ENCODE measurements around the gene C14orf39.

- no peak for TF ChIP-seq POLR2A (IDR thresholded peaks at IDR 0.05)
- TF ChIP-seq CTCF (IDR thresholded peaks at IDR 0.05) = no peak
Observed at GRCh38 chr14:60490270-60490669, 4.4 kb upstream of the C14orf39 start.
